ENCODE measurements around the gene NIT1. TPM values are rescaled to one million over a fixed set of nuclear protein-coding genes. Genes with fewer than 3 reads are reported as not detected.

Gene NIT1
- total and polyA plus RNA-seq, 2 donors (not counting 3 experiments of a cell fraction or from before 2014, with no cell fraction given), result 20.3 to 26.5 TPM

GRCh38 chr1:161094481-161094880 is 23.4 kb upstream of the NIT1 start:
- ChIA-PET POLR2A (no interaction called here), CTCF (interaction anchor here (1.3 to 7.6 kb wide), 2 partner anchors 98 to 104 kb away, joined by 4 to 197 read pairs; no protein-coding TSS in a partner anchor)
- FAIRE-seq (no peak), DNase-seq (ENCODE audit: low read depth, low spot score) (no peak)
- no peak overlapping the region for H3K4me2 ChIP-seq (ENCODE audit: insufficient read depth, low read length)
- BruUV-seq (replicated peaks), result no TSS peak
- no peak overlapping the region for H3K4me3 ChIP-seq (replicated peaks in 1 of 3; ENCODE audit: insufficient read depth in 1 of 3, low read depth in 1 of 3, low read length in 3 of 3)
- H3K9me1 ChIP-seq (replicated peaks; ENCODE audit: control insufficient read depth, extremely low read depth, insufficient read depth, low read length), result no peaks in the 10 kb centered on the region
- H3K27ac ChIP-seq (ENCODE audit: insufficient read depth, low read depth, low read length), result no peak overlapping the region
- H2AFZ ChIP-seq (ENCODE audit: low read depth, low read length), result no peak overlapping the region
- TF ChIP-seq MAX (IDR thresholded peaks at IDR 0.05; ENCODE audit: insufficient read depth, insufficient read length) (no peak), EZH2 (IDR thresholded peaks at IDR 0.05; ENCODE audit: borderline replicate concordance, low read depth, low read length, severe bottlenecking) (no peak), JUN (IDR thresholded peaks at IDR 0.05; ENCODE audit: borderline replicate concordance, insufficient read depth, insufficient read length, low read depth) (no peak), MYC (IDR thresholded peaks at IDR 0.05; ENCODE audit: low read depth, low read length) (no peak), GATA2 (IDR thresholded peaks at IDR 0.05; ENCODE audit: insufficient read depth, insufficient read length, low read depth, low read length) (no peak), POLR2AphosphoS5 (IDR thresholded peaks at IDR 0.05; ENCODE audit: insufficient read depth, low read depth, low read length) (no peak), FOS (IDR thresholded peaks at IDR 0.05; ENCODE audit: borderline replicate concordance, insufficient read depth, low read length) (no peak), POLR2A (IDR thresholded peaks at IDR 0.05; ENCODE audit: low read depth, low read length) (no peak), CTCF (IDR thresholded peaks at IDR 0.05; ENCODE audit: extremely low read depth in 1 of 2, insufficient read depth in 1 of 2, low read depth in 1 of 2, low read length in 2 of 2) (no peak)
- H3K36me3 ChIP-seq (ENCODE audit: control insufficient read depth in 2 of 2, extremely low read depth in 1 of 2, insufficient read depth in 2 of 2, low read length in 2 of 2), result peaks cover 0 to 2% of the 10 kb centered on the region in 2 experiments
- H3K4me1 ChIP-seq (ENCODE audit: control insufficient read depth, extremely low read depth, insufficient read depth, low read length), result peaks cover 8% of the 10 kb centered on the region
- no peaks in the 10 kb centered on the region for H4K20me1 ChIP-seq (replicated peaks; ENCODE audit: control insufficient read depth, extremely low read depth, insufficient read depth, low read length)
- intact Hi-C loops (cut with micrococcal nuclease), result no loop called here
- H3K9ac ChIP-seq (replicated peaks; ENCODE audit: extremely low read depth, insufficient read depth, low read length), result no peak overlapping the region
- no peaks in the 10 kb centered on the region for H3K27me3 ChIP-seq (ENCODE audit: control insufficient read depth in 2 of 2, insufficient read depth in 2 of 2, low read length in 2 of 2)
- no peaks in the 10 kb centered on the region for H3K79me2 ChIP-seq (ENCODE audit: control insufficient read depth, insufficient read depth, low read length)
- dilution Hi-C loops (cut with MboI; ENCODE audit: extremely low pct_ligation_motif_present, low sequenced_read_pairs), result no loop called here
- no peaks in the 10 kb centered on the region for H3K9me3 ChIP-seq (replicated peaks; ENCODE audit: control insufficient read depth, insufficient read depth, low read length)

All from endothelial cell of umbilical vein (primary cell).